ELF-1 (cell line): ENCODE measurements around the gene WBP2NL.
A peak's percentile ranks its signal among the peaks of the same experiment; 100 is the strongest.
"Not testable (repeated sequence)": the region's sequence is repeated elsewhere in the genome, so short reads cannot be mapped to it uniquely, and the experiment has no call there.

Source experiments
- DNase-seq: peaks from one replicate; pipeline ENCODE4 v3.0.0-alpha.2; 2016; ENCODE audit warnings: low read depth, low spot score

The WBP2NL gene

GRCh38 chr22:41998361-41999261 is at the start of gene WBP2NL:
TSS of gene WBP2NL (plus strand) at chr22:41998788. CDS start at chr22:41998819, 31 bp downstream.
- DNase-seq, result peak; percentile 93

- DNase-seq, result not testable (repeated sequence)
Observed at GRCh38 chr22:41948928-41949296, 49.7 kb upstream of the WBP2NL start.

GRCh38 chr22:41949297-41949965 is 49.2 kb upstream of the WBP2NL start:
- DNase-seq, result no peak

- peak; percentile 64 for DNase-seq
Observed at GRCh38 chr22:41951898-41952474, 46.6 kb upstream of the WBP2NL start, which contains the start of gene SMIM45. TSS of gene SMIM45 (plus strand) at chr22:41952150.

GRCh38 chr22:41952713-41953112 is 45.9 kb upstream of the WBP2NL start:
- DNase-seq, result no peak

- no peak for DNase-seq
Observed at GRCh38 chr22:41957941-41958556, 40.5 kb upstream of the WBP2NL start.

- no peak for DNase-seq
Observed at GRCh38 chr22:41963453-41964111, 35.0 kb upstream of the WBP2NL start.

GRCh38 chr22:41964112-41964491 is 34.5 kb upstream of the WBP2NL start:
- no peak for DNase-seq

- no peak for DNase-seq
Observed at GRCh38 chr22:41966225-41966606, 32.4 kb upstream of the WBP2NL start.

GRCh38 chr22:41966607-41967240 is 31.9 kb upstream of the WBP2NL start:
- DNase-seq, result peak; percentile 81

- DNase-seq, result no peak
Observed at GRCh38 chr22:41968601-41969000, 30.0 kb upstream of the WBP2NL start.

GRCh38 chr22:41969110-41969646 is 29.4 kb upstream of the WBP2NL start, which contains the start of gene SEPTIN3:
TSS of gene SEPTIN3 (plus strand) at chr22:41969443. CDS start at chr22:41971493, 2,050 bp downstream.
- peak; percentile 54 for DNase-seq

GRCh38 chr22:41970601-41971000 is 28.0 kb upstream of the WBP2NL start:
- DNase-seq, result no peak

- no peak for DNase-seq
Observed at GRCh38 chr22:41971431-41971830, 27.2 kb upstream of the WBP2NL start.

- no peak for DNase-seq
Observed at GRCh38 chr22:41974691-41975290, 23.8 kb upstream of the WBP2NL start.

- DNase-seq, result no peak
Observed at GRCh38 chr22:41975299-41976069, 23.1 kb upstream of the WBP2NL start.

GRCh38 chr22:41976070-41976901 is 22.3 kb upstream of the WBP2NL start:
- no peak for DNase-seq

- DNase-seq, result no peak
Observed at GRCh38 chr22:41976961-41977566, 21.5 kb upstream of the WBP2NL start.
